ENCODE data around the gene FANCE. TPM values are rescaled to one million over a fixed set of nuclear protein-coding genes. Genes with fewer than 3 reads are reported as not detected.

Gene FANCE
- polyA plus RNA-seq, 1 experiment: 11.7 TPM

- TF ChIP-seq CTCF (IDR thresholded peaks at IDR 0.05; ENCODE audit: insufficient read depth, low read depth, low read length): no peak
- DNase-seq (ENCODE audit: low read depth): no peak
- ChIA-PET POLR2A (no interaction called here), CTCF (interaction anchor here (1.2 to 3.1 kb wide), 4 partner anchors 9 to 20 kb away, joined by 3 to 13 read pairs (median 4); no protein-coding TSS in a partner anchor)
- Histone ChIP-seq H3K4me3 (ENCODE audit: low read depth, low read length) (no peak overlapping the region), H3K36me3 (ENCODE audit: control insufficient read depth, insufficient read depth, low read length) (peaks cover 11% of the 10 kb centered on the region), H3K27me3 (ENCODE audit: control insufficient read depth, insufficient read depth, low read length) (no peaks in the 10 kb centered on the region)
These were observed 42.9 kb upstream of the FANCE start for GRCh38 chr6:35409245-35409644.

GRCh38 chr6:35410131-35410530 is 42.0 kb upstream of the FANCE start:
- Histone ChIP-seq H3K36me3 (ENCODE audit: control insufficient read depth, insufficient read depth, low read length) (peaks cover 11% of the 10 kb centered on the region), H3K27me3 (ENCODE audit: control insufficient read depth, insufficient read depth, low read length) (no peaks in the 10 kb centered on the region), H3K4me3 (ENCODE audit: low read depth, low read length) (no peak overlapping the region)
- CTCF ChIA-PET: interaction anchor here (0.8 to 3.1 kb wide), 4 partner anchors 8 to 19 kb away, joined by 3 to 13 read pairs (median 4); no protein-coding TSS in a partner anchor
- no peak for DNase-seq (ENCODE audit: low read depth)
- POLR2A ChIA-PET: no interaction called here
- TF ChIP-seq CTCF (IDR thresholded peaks at IDR 0.05; ENCODE audit: insufficient read depth, low read depth, low read length): no peak

GRCh38 chr6:35411066-35411465 is 41.1 kb upstream of the FANCE start:
- POLR2A ChIA-PET: no interaction called here
- Histone ChIP-seq H3K27me3 (ENCODE audit: control insufficient read depth, insufficient read depth, low read length) (no peaks in the 10 kb centered on the region), H3K36me3 (ENCODE audit: control insufficient read depth, insufficient read depth, low read length) (peaks cover 11% of the 10 kb centered on the region), H3K4me3 (ENCODE audit: low read depth, low read length) (no peak overlapping the region)
- DNase-seq (ENCODE audit: low read depth): no peak
- no peak for TF ChIP-seq CTCF (IDR thresholded peaks at IDR 0.05; ENCODE audit: insufficient read depth, low read depth, low read length)
- CTCF ChIA-PET: interaction anchor here (1.1 to 1.6 kb wide), 3 partner anchors 14 to 69 kb away, joined by 3 to 5 read pairs (median 3); no protein-coding TSS in a partner anchor

- DNase-seq (ENCODE audit: low read depth): no peak
- no peaks in the 10 kb centered on the region for H3K27me3 ChIP-seq (ENCODE audit: control insufficient read depth, insufficient read depth, low read length)
- no peak overlapping the region for H3K4me3 ChIP-seq (ENCODE audit: low read depth, low read length)
- ChIA-PET CTCF (interaction anchor here (0.8 to 1.5 kb wide), 2 partner anchors 37 to 56 kb away, joined by 3 to 4 read pairs; no protein-coding TSS in a partner anchor), POLR2A (no interaction called here)
- TF ChIP-seq CTCF (IDR thresholded peaks at IDR 0.05; ENCODE audit: insufficient read depth, low read depth, low read length): no peak
- H3K36me3 ChIP-seq (ENCODE audit: control insufficient read depth, insufficient read depth, low read length): peaks cover 11% of the 10 kb centered on the region
These were observed 40.0 kb upstream of the FANCE start for GRCh38 chr6:35412102-35412501.

GRCh38 chr6:35413911-35414310 is 38.2 kb upstream of the FANCE start:
- TF ChIP-seq CTCF (IDR thresholded peaks at IDR 0.05; ENCODE audit: insufficient read depth, low read depth, low read length): no peak
- peaks cover 13% of the 10 kb centered on the region for H3K36me3 ChIP-seq (ENCODE audit: control insufficient read depth, insufficient read depth, low read length)
- H3K4me3 ChIP-seq (ENCODE audit: low read depth, low read length): no peak overlapping the region
- CTCF ChIA-PET: interaction anchor here (1.5 kb wide), 2 partner anchors 17 to 37 kb away, joined by 3 to 5 read pairs; no protein-coding TSS in a partner anchor
- no peaks in the 10 kb centered on the region for H3K27me3 ChIP-seq (ENCODE audit: control insufficient read depth, insufficient read depth, low read length)
- DNase-seq (ENCODE audit: low read depth): no peak
- POLR2A ChIA-PET: no interaction called here

Measured in BJ (cell line).